ENCODE data around the gene EEF1AKMT1. TPM values are rescaled to one million over a fixed set of nuclear protein-coding genes. Genes with fewer than 3 reads are reported as not detected.

EEF1AKMT1 gene
- 10 to 100 TPM in 2 of 4 donors, 1 to 10 TPM in 2; 7.5 to 15.2 (median 10.3) TPM for total RNA-seq

- no peaks in the 10 kb centered on the region for H3K9me3 ChIP-seq
- intact Hi-C loops (cut with DNase I): loop anchor here (5.0 kb wide), 1 partner anchor 56 kb away; no protein-coding TSS in a partner anchor
- peak within 1 kb of the TSS; percentile 63 to 91 (median 76) for H3K27ac ChIP-seq
Observed at GRCh38 chr13:20773194-20774080, at the start of gene EEF1AKMT1. Gene EEF1AKMT1 (minus strand): TSS chr13:20773961. CDS start chr13:20757598, 16,363 bp downstream.

GRCh38 chr13:20823071-20823470, 49.3 kb upstream of the EEF1AKMT1 start:
- intact Hi-C loops (cut with DNase I): loop anchor here (10.0 kb wide), 1 partner anchor 328 kb away; no protein-coding TSS in a partner anchor
- no peak for DNase-seq
- Histone ChIP-seq H3K4me1 (peaks cover 11 to 12% of the 10 kb centered on the region in 2 donors), H3K27ac (no peak overlapping the region), H3K27me3 (no peaks in the 10 kb centered on the region), H3K4me3 (replicated peaks in 1 of 3) (no peak overlapping the region), H3K9me3 (no peaks in the 10 kb centered on the region), H3K36me3 (no peaks in the 10 kb centered on the region)
- TF ChIP-seq CTCF (IDR thresholded peaks at IDR 0.05) (no peak), POLR2A (IDR thresholded peaks at IDR 0.05) (no peak)
- 95 to 98% methylated on average over 1 of the region's 1 CpG for WGBS, 2 donors

More at GRCh38 chr13:20773194-20774080, at the start of gene EEF1AKMT1:
- Histone ChIP-seq H3K4me3 (replicated peaks in 1 of 3) (peak within 1 kb of the TSS; percentile 70 to 90 (median 71)), H3K4me1 (peaks cover 7 to 11% of the 10 kb centered on the region in 2 donors), H3K36me3 (no peaks in the 10 kb centered on the region), H3K27me3 (no peaks in the 10 kb centered on the region)
- WGBS, 2 donors: 0 to 1% methylated on average over 26 to 60 of the region's 72 CpGs
- DNase-seq: peak; percentile 90 to 94
- TF ChIP-seq CTCF (IDR thresholded peaks at IDR 0.05) (no peak), POLR2A (IDR thresholded peaks at IDR 0.05) (peak in 1 of 2 donors; percentile 83)

DNA sequence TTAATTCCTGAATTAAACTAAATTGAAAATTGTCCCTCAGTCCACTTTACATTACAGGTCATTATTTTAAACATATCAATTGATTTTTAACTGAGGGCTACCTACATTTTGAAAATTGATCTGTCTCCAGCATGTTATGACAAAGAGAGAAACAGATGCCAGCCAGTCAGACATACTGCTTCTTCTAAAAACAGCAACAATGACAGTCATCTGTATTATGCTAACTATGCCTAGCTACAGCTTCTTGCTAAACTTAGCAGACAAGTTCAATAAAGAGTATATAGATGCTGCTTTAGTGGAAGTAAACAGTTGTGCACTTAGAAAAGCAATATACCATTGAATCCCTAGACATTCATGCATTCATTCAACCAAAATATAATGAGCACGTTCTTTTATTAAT, 48.6 kb upstream of the EEF1AKMT1 start:
- Histone ChIP-seq H3K27me3 (no peaks in the 10 kb centered on the region), H3K4me3 (replicated peaks in 1 of 3) (no peak overlapping the region), H3K9me3 (no peaks in the 10 kb centered on the region), H3K4me1 (peaks cover 11 to 12% of the 10 kb centered on the region in 2 donors), H3K36me3 (no peaks in the 10 kb centered on the region), H3K27ac (no peak overlapping the region)
- TF ChIP-seq POLR2A (IDR thresholded peaks at IDR 0.05) (no peak), CTCF (IDR thresholded peaks at IDR 0.05) (no peak)
- intact Hi-C loops (cut with DNase I): loop anchor here (10.0 kb wide), 1 partner anchor 328 kb away; no protein-coding TSS in a partner anchor
- no peak for DNase-seq
- WGBS, 2 donors: 98 to 100% methylated on average over 1 of the region's 1 CpG

- Histone ChIP-seq H3K9me3 (no peaks in the 10 kb centered on the region), H3K4me1 (peaks cover 6% of the 10 kb centered on the region in 2 donors), H3K27ac (no peak overlapping the region), H3K36me3 (no peaks in the 10 kb centered on the region), H3K27me3 (no peaks in the 10 kb centered on the region), H3K4me3 (replicated peaks in 1 of 3) (no peak overlapping the region)
- 95 to 98% methylated on average over 3 of the region's 3 CpGs for WGBS, 2 donors
- TF ChIP-seq CTCF (IDR thresholded peaks at IDR 0.05) (no peak), POLR2A (IDR thresholded peaks at IDR 0.05) (no peak)
- intact Hi-C loops (cut with DNase I): loop anchor here (10.0 kb wide), 1 partner anchor 325 kb away; no protein-coding TSS in a partner anchor
- DNase-seq: no peak
Observed at GRCh38 chr13:20819715-20820114, 46.0 kb upstream of the EEF1AKMT1 start.

DNA sequence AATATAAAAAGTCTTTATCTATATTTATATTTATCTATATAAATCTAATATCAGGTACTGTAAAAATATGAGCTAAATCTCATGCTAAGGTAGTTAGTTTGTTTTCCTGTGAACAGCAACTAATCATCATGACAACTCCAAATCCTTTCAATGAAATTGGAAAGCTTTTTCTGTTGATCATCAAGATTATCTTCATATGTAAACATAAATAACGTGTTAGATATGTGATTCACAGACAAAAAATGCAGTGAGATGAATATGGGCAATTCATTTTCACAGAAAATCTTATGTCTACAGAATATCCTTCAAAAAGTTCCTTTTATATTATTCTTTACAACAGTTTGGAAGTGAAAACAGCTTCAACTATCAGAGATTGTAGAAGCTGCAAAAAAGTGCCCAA, 41.7 kb upstream of the EEF1AKMT1 start:
- TF ChIP-seq POLR2A (IDR thresholded peaks at IDR 0.05): no peak
- no peak for TF ChIP-seq CTCF (IDR thresholded peaks at IDR 0.05)
- Histone ChIP-seq H3K36me3 (no peaks in the 10 kb centered on the region), H3K4me3 (replicated peaks in 1 of 3) (no peak overlapping the region), H3K9me3 (no peaks in the 10 kb centered on the region), H3K27ac (peak overlapping the region in 1 of 3 donors; percentile 59), H3K27me3 (no peaks in the 10 kb centered on the region), H3K4me1 (peaks cover 17 to 21% of the 10 kb centered on the region in 2 donors)
- 80 to 93% methylated on average over 1 of the region's 1 CpG for WGBS, 2 donors
- DNase-seq: no peak
- intact Hi-C loops (cut with DNase I): no loop called here
